GM21737 (cell line): Measurements from ENCODE around the gene NEK7.
A peak's percentile ranks its signal among the peaks of the same experiment; 100 is the strongest.
"Not testable (repeated sequence)": the region's sequence is repeated elsewhere in the genome, so short reads cannot be mapped to it uniquely, and the experiment has no call there.

ENCODE experiments used
- ATAC-seq: cut with Tn5 transposase; IDR thresholded peaks from one replicate; pipeline ENCODE4 v1.9.1; 2021; ENCODE audit warnings: mild to moderate bottlenecking, moderate library complexity; ENCODE audit not compliant: unreplicated experiment

Gene NEK7

GRCh38 chr1:198168227-198168626 is 11.4 kb downstream of the NEK7 start:
- ATAC-seq = no peak

- no peak for ATAC-seq
Measured at GRCh38 chr1:198169672-198170071, 12.9 kb downstream of the NEK7 start.

GRCh38 chr1:198171667-198172540 is 15.1 kb downstream of the NEK7 start:
- ATAC-seq = no peak

- ATAC-seq = no peak
Measured at GRCh38 chr1:198173832-198174231, 17.0 kb downstream of the NEK7 start.

GRCh38 chr1:198174297-198174696 is 17.5 kb downstream of the NEK7 start:
- ATAC-seq = no peak

GRCh38 chr1:198175423-198176170 is 18.8 kb downstream of the NEK7 start:
- peak; percentile 63 for ATAC-seq

- no peak for ATAC-seq
Measured at GRCh38 chr1:198176179-198176578, 19.4 kb downstream of the NEK7 start.

GRCh38 chr1:198177546-198177945 is 20.7 kb downstream of the NEK7 start:
- no peak for ATAC-seq

- no peak for ATAC-seq
Measured at GRCh38 chr1:198178615-198179014, 21.8 kb downstream of the NEK7 start.

- peak; percentile 45 for ATAC-seq
Measured at GRCh38 chr1:198179556-198179981, 22.8 kb downstream of the NEK7 start.

GRCh38 chr1:198183605-198184004 is 26.8 kb downstream of the NEK7 start:
- no peak for ATAC-seq

- ATAC-seq = no peak
Measured at GRCh38 chr1:198184516-198184915, 27.7 kb downstream of the NEK7 start.

- no peak for ATAC-seq
Measured at GRCh38 chr1:198185146-198185545, 28.3 kb downstream of the NEK7 start.

- ATAC-seq = no peak
Measured at GRCh38 chr1:198185759-198186158, 29.0 kb downstream of the NEK7 start.

- ATAC-seq = no peak
Measured at GRCh38 chr1:198186916-198187580, 30.2 kb downstream of the NEK7 start.

GRCh38 chr1:198187973-198188588 is 31.3 kb downstream of the NEK7 start:
- no peak for ATAC-seq

GRCh38 chr1:198191117-198191516 is 34.3 kb downstream of the NEK7 start:
- ATAC-seq = no peak

GRCh38 chr1:198193871-198194270 is 37.1 kb downstream of the NEK7 start:
- not testable (repeated sequence) for ATAC-seq

GRCh38 chr1:198196630-198197029 is 39.8 kb downstream of the NEK7 start:
- no peak for ATAC-seq

GRCh38 chr1:198197285-198197684 is 40.5 kb downstream of the NEK7 start:
- ATAC-seq = no peak

- ATAC-seq = peak; percentile 65
Measured at GRCh38 chr1:198199105-198199504, 42.3 kb downstream of the NEK7 start.
